NOMO-1 (cell line): ENCODE data around the gene ICAM3.
A peak's percentile ranks its signal among the peaks of the same experiment; 100 is the strongest.

Experiments
- DNase-seq, 2 experiments: peaks; one replicate each; lab custom pipeline; 2025; ENCODE audit not compliant: unreplicated experiment in 2 of 2; lab: John Stamatoyannopoulos, UW

ICAM3 gene

DNA sequence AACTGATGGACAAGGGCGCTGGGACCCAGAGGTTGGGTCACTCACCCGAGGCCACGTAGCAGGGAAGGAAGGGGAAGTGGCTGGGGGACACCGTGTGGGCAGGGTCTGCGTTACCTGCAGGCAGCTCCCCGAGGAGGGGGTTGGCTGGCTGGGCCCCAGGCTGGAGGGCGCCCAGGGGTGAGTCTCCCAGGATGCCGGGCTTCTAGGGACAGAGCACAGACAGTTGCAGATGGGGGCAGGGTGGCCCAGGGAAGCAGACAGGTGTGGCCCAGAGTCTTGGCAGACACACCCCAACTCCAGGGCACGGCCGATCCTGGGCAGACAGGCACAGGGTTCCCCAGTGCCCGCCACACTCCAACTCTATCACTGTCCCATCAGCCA, 18.0 kb downstream of the ICAM3 start:
- DNase-seq, result no peak

DNA sequence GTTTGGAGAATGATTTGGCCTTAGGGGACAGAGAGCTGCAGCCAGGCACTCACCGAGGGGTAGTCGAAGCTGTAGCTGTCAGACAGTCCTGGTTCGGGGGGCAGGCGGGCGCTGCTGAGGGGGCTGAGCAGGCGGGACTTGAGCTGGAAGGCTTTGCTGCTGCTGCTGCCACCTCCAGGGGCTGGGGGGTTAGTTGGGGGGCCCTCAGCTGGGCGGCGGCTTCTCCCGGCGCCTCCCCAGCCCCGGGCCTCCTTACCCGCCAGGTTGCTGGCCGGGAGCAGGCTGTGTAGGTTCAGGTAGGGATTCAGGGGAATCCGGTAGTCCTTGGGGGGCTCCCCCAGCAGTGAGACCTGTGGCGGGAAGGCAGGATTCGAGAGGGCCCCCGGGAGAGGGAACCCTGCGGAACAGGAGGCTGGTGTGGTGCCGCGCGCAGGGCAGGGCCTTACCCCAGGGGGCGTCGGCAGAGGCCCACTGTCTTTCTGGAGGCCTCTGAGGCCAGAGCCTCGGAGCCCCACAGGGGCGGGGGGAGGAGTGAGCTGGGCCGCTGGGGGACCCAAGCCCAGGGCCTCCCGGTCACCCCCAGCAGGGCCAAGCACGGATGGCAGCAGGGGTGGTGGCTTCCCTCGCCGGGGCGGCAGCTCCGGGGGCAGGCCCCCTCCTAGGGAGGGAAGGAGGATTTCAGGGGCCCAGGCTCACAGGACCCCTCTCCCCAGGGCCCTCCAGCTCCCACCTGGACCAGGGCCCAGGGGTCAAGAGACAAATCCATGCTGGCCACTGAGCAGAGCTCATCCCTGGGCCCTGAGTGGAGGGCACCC, 18.6 kb downstream of the ICAM3 start:
- DNase-seq, result no peak

DNA sequence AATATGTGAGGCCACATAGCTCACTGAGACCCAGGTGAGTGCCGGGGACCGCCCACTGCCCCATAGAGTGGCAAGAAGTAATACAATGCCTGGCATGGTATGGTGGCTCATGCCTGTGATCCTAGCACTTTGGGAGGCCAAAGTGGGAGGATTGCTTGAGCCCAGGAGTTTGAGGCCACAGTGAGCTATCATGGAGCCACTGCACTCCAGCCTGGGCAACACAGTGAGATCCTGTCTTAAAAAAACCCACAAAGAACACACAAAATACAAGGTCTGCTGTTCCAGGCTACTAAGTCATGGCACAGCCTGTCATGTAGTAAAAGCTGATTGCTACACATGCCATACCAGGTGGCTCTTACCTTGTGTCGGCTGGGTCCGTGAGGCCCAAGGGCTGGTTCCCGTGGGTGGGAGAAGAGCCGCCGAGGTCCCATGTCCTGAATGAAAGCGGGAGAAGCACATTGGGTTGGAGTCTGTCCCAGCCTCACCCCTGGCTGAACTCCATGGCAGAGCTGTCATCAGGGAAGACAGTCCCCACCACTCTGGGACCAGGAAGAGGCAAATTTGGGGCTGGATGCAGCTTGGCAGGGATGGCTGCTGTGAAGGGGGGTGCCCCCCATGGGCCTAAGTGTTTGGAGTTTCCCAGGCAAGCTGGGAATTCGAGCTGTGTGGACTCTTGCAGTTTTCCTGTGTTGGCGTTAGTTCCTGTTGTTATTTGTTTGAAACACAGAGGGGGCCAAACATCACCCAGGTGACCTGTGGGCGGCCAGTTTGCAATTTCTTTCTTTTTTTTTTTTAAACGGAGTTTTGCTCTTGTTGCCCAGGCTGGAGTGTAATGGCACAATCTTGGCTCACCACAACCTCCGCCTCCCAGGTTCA, 20.4 kb downstream of the ICAM3 start:
- DNase-seq, result no peak

DNA sequence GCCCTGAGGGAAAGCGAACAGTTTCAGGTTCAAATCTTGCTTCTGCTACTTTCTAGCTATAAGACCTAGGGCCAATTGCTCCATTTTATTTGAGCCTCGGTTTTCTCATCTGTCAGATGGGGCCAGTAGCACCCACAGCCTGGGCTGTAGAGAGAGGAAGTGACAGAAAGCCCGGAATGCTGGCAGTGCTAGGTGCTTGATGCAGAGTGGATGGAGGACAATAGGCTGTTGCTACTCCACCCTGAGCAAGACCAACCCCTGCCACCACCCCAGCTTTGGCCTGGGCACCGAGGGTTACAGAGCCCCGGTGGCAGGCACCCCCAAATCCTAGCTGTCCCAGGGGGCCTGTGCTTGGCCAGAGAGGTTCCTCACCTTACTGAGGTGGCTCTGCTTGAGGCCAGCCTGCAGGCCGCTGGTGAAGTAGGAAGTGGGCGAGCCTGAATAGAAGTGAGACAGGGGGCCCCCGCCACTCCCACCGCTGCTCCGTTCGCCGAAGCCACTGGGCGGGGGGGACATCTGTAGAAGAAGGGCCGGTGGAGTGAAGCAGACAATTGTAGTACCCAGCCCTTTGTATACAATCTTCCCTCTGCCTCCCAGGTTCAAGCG, 21.5 kb downstream of the ICAM3 start:
- no peak for DNase-seq

DNA sequence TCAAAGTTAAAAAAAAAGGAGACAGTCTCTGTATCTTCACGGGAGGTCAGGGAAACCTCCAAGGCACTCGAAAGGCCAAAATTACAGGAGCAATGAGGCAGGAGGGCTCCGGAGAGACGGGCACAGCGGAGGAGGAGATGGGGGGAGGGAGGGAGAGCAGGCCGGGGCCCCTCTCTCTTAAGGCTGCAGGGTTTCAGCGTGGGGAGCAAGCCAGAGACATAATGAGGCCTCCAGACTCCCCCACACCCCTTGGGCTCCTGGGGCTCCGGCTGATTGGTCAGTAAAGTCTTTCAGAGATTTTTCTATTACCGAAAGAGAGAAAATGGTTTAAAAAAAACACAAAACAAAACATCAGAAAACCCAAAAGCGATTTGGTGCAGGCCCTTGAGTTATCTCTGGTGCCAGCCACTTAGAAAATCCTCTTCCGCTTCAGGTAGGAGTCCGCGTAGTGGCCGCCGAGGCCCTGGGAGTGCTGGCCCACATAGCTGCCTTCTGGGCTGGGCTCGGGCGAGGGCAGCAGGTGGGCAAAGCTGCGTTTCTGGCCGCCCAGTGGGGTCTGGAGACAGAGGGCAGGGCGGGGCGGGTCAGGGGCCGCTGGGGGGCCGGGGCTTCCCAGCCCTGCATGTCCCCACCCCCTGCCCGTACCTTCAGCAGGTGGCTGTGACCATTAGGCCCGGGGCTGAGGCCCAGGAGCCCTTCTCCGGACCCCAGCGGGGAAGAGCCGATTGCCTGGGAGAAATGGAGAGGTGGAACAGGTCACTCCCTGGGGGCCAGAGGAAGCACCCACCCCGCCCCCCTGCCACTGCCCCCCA, 22.2 kb downstream of the ICAM3 start:
- no peak for DNase-seq

DNA sequence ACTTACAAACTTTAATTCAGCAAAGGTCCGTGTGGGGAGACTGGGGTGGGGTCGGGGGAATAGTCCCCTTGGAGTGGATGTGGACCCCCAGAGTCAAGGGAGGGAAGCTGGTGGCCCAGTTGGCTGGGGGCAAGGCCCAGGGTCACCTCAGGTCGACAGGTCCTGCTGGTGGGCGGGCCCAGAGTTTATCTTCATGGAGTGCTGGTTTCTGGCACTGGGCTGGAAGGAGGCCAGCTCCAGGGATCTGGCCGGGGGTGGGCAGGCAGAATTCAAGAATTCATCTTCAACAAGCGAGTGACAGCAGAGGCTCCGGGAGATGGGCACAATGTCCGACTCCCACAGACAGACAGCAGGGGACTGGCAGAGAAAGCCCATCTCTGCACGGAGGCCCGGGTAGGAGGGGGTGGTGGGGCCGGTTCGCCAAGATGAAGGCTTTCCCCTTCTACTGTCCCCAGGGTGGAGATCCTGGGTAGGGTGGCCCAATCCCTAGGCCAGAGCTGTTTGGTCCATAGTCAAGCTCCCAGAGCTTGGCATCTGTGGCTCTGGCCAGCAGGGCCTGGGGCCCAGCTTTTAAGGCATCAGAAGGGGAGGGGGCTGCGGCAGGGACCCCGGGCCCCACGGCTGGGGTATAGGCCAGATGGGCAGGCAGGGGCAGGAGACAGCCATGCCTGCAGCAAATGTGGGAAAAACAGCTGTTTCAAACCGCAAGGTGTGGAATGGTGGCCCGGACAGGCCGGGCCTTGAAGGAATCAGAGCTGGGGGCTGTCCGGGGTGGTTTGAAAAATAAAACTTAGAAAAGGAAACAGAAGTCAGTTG, 23.0 kb downstream of the ICAM3 start:
- DNase-seq, result no peak

DNA sequence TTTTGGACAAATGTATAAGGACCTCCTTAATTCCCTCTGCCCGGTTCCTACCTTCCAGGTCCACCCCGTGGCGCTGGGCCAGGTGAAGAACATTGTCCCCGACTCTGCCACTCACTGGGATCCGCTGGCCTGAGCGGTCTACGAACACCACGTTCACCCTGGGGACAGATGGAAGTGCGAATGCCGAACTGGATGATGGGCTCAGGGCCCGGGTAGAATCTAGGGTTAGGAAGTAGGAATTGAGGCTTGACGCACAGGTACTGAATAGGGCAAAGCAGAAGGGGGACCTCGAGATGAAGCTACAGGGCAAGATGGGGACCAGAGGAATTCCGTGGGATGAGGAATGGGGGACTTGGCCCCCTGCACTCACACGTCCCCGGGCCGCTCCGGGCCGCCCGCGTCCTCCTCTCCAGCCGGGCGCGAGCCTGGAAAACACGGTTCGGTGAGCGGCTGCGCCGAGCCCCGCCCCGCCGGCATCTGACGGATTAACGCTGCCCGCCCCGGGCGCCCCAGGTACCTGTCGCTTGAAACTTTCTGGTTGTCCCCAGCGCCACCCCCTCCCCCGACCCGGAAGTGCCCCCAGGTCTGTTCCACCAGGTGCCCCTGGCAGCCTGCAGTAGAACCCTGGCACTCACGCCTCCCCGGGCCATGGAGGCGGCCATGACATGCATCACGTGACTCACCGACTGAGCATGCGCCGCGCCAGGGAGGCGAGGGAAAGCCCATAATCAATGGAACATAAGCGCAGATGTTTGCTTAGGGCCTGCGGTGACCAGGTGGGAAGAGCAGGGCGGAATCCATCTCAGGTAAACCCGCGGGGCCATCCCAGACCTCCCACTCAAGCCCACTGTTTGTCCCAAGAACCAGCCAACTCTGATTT, 23.8 kb downstream of the ICAM3 start, which contains the start of gene FDX2:
Gene FDX2 (minus strand): TSS at position 681 of the 880 bp plus-strand sequence. CDS start 19 bp downstream, at position 662.
- peak; percentile 51 to 65 for DNase-seq

DNA sequence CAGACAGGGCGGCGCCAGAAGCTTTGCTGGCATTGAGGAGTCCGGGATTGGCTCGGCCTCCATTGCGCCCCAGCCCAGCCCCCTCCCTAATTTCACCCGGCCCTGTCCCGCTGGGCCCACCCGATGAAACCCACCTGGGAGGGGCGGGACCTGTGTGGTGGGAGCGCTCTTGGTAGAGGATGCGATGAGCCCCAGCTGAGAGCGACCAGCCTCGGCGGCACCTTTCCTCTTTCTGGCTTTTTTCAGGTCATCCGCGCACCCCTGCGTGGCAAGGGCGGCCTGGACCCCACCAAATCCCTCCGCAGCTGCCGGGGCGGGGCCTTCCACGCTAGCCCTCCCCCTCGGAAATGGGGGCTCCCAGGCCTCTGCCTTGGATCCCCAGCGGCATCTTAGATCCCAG, 30.0 kb downstream of the ICAM3 start, which contains the start of gene ZGLP1:
Gene ZGLP1 (minus strand): TSS at position 393 of the 400 bp plus-strand sequence.
- DNase-seq, result no peak

DNA sequence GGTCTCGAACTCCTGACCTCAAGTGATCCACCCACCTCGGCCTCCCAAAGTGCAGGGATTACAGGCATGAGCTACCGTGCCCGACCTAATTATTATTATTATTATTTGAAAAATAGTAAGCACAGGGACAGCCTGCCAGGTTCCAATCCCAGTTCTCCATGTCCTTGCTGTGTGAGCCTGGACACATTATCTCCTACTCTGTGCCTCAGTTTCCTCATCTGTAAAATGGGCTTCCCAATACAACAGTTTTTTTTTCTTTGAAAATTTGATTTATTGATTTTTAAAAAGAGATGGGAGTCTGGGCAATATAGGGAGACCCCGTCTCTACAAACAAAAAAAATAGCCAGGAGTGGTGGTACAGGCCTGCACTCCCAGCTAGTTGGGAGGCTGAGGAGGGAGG, 33.1 kb downstream of the ICAM3 start:
- no peak for DNase-seq

DNA sequence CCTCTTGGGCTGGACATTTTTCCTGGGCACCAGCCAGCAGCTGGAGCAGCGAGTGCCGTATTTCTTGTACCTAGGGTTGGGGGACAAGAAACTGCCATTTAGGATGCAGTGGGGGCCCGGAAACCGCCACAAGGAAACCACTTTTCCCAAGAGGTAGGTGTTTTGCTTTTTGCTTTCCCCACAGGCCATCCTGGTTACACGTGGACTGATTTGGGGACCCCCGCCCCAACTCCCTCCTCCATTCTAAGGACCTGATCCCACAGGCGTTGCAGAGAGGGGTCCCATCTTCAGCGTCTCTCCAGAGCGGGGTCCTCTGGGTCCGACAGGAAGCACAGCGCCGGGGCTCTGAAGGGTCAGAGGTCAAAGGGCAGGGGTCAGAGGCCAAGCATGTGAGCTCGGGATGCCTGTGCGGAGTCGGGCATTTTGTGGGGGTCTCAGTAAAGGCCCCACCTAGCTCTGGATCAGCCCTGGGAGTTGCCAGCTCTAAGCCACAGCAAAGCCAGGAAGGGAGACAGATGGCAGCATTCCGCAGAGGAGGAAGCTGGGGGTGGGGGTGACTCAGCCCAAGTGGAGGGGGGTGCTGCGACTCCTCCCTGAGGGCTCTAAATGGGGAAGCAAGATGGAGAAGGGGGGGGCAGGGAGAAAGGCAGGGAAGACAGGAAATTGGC, 34.2 kb downstream of the ICAM3 start:
- peak; percentile 25 to 59 for DNase-seq

DNA sequence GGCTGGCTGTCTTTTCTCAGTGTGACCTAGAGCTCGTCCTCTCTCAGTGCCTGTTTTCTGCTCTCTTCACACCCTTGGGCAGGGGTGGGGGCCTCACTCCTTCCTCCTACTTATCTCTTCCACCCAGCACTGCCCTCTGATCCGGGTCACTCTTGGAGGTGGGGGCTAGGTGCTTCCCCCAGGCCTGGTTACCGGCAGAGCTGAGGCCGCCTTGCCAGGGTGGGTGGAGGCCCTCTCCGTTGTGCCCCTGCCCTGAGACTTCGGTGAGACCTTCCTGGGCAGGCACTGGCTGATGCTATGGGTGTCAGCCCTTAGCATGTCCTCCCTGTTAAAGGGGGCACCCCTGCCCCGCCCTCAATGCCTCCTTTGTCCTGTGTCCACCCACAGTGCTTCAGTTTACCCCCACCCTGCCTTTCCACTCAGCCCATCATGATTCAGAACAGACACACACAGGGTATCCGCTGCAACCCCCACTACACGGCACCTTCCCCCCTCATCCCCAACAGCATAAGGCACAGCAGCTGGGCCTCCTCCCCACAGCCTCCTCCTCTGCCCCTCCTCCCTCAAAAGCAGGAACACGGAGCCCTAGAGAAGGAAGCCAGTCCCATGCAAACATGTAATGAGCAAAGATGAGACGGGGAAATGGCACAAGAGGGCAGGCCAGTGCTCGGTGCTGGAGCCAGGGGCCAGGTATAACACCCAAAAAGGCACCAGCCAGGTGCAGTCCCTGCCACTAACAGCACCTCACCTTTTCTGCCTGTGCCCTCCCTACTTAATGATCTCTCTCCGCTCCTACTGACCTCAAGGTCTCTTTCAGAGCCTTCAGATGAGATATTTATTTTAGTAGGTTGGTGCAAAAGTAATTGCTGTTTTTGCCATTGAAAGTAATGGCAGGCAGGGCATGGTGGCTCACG, 39.6 kb downstream of the ICAM3 start:
- DNase-seq, result peak in 1 of 2 experiments; percentile 45

DNA sequence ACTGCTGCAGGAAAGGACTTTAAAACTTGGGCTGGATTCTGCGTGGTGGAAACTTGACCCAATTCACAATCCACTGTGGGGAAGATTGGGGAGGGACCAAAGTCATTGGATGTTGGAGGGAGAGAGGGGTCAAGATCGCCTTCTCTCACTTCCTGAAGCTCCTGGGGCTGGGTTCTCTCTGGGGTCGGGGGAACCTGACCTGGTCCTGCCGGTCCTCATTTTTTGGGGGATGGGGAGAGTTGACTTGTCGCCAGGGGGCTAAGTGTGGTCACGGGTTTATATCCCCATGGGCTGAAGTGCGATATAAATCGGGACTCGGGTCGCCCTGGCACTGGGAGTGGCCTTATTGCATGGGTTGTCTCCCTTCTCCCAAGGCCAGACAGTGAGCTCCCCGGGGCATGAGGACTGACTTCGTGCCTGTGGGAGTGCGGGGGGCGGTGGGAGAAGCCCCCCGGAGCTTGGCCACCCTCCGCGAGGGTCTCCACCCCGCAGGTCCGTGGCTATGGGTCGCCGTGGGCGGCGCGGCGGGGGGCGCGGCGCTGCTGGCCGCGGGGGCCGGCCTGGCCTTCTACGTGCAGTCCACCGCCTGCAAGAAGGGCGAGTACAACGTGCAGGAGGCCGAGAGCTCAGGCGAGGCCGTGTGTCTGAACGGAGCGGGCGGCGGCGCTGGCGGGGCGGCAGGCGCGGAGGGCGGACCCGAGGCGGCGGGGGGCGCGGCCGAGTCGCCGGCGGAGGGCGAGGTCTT, 43.4 kb downstream of the ICAM3 start:
- DNase-seq, result no peak

DNA sequence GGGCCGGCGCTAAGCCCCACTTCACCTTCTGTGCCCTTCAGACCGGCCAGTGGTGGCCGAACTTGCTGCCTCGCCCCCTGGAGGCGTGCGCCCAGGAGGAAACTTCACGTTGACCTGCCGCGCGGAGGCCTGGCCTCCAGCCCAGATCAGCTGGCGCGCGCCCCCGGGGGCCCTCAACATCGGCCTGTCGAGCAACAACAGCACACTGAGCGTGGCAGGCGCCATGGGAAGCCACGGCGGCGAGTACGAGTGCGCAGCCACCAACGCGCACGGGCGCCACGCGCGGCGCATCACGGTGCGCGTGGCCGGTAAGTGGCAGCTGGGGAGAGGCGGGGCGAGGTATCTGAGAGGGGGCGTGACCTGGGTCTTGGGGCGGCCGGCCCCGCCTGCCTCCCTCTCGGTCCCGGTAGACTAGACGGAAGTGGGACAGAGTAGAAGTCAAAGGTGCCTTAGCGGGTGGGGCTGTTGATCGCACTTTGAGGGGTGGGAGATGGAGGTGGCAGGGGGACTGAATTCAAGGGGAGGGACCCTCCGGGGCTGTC, 44.0 kb downstream of the ICAM3 start:
- DNase-seq, result peak; percentile 51 to 54

DNA sequence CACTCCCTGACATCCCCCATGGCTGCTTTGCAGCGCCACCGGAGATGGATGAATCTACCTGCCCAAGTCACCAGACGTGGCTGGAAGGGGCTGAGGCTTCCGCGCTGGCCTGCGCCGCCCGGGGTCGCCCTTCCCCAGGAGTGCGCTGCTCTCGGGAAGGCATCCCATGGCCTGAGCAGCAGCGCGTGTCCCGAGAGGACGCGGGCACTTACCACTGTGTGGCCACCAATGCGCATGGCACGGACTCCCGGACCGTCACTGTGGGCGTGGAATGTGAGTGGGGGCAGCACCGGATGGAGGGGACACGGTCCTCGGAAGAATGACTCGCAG, 45.1 kb downstream of the ICAM3 start:
- no peak for DNase-seq

DNA sequence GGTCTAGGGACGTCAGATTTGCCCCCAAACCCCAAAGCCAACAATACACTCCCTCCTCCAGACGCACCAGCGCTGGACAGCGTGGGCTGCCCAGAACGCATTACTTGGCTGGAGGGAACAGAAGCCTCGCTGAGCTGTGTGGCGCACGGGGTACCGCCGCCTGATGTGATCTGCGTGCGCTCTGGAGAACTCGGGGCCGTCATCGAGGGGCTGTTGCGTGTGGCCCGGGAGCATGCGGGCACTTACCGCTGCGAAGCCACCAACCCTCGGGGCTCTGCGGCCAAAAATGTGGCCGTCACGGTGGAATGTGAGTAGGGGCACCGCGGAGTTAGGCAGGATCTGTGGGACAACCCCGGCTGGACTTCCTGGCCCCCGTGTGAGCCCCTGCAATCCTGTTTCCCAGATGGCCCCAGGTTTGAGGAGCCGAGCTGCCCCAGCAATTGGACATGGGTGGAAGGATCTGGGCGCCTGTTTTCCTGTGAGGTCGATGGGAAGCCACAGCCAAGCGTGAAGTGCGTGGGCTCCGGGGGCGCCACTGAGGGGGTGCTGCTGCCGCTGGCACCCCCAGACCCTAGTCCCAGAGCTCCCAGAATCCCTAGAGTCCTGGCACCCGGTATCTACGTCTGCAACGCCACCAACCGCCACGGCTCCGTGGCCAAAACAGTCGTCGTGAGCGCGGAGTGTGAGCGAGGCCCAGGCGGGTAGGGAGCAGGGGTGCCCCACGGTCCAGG, 45.6 kb downstream of the ICAM3 start:
- DNase-seq, result no peak
